ENCODE measurements around the gene SLC8A2.
"Not testable (repeated sequence)": the region's sequence is repeated elsewhere in the genome, so short reads cannot be mapped to it uniquely, and the experiment has no call there.

SLC8A2 gene

GRCh38 chr19:47487551-47488515 lies 16.1 kb upstream of the SLC8A2 start:
- DNase-seq (ENCODE audit: low read depth in 2 of 2): no peak

- no peak for DNase-seq (ENCODE audit: low read depth in 2 of 2)
Measured at GRCh38 chr19:47486900-47487299, 15.2 kb upstream of the SLC8A2 start.

GRCh38 chr19:47486220-47486619 lies 14.5 kb upstream of the SLC8A2 start:
- DNase-seq (ENCODE audit: low read depth in 2 of 2): not testable (repeated sequence)

GRCh38 chr19:47485210-47485609 lies 13.5 kb upstream of the SLC8A2 start:
- DNase-seq (ENCODE audit: low read depth in 2 of 2): no peak

GRCh38 chr19:47483800-47484690 lies 12.4 kb upstream of the SLC8A2 start, which contains the start of gene KPTN:
KPTN (minus strand) TSS chr19:47484219; CDS start chr19:47484160, 59 bp downstream.
- DNase-seq (ENCODE audit: low read depth in 2 of 2): peak; percentile 75 to 80

GRCh38 chr19:47483200-47483599 lies 11.5 kb upstream of the SLC8A2 start:
- no peak for DNase-seq (ENCODE audit: low read depth in 2 of 2)

GRCh38 chr19:47481460-47482052 lies 9.9 kb upstream of the SLC8A2 start:
- DNase-seq (ENCODE audit: low read depth in 2 of 2): no peak

- DNase-seq (ENCODE audit: low read depth in 2 of 2): no peak
Measured at GRCh38 chr19:47480658-47481057, 9.0 kb upstream of the SLC8A2 start.

- no peak for DNase-seq (ENCODE audit: low read depth in 2 of 2)
Measured at GRCh38 chr19:47479701-47480503, 8.2 kb upstream of the SLC8A2 start.

- DNase-seq (ENCODE audit: low read depth in 2 of 2): no peak
Measured at GRCh38 chr19:47476438-47476972, 4.8 kb upstream of the SLC8A2 start.

- no peak for DNase-seq (ENCODE audit: low read depth in 2 of 2)
Measured at GRCh38 chr19:47475465-47475864, 3.8 kb upstream of the SLC8A2 start.

GRCh38 chr19:47473336-47473735 lies 1.6 kb upstream of the SLC8A2 start:
- no peak for DNase-seq (ENCODE audit: low read depth in 2 of 2)

GRCh38 chr19:47471381-47471732 lies 336 bp downstream of the SLC8A2 start:
- no peak for DNase-seq (ENCODE audit: low read depth in 2 of 2)

GRCh38 chr19:47470447-47471195 lies 1.1 kb downstream of the SLC8A2 start:
- DNase-seq (ENCODE audit: low read depth in 2 of 2): no peak

GRCh38 chr19:47469719-47470118 lies 2.0 kb downstream of the SLC8A2 start:
- no peak for DNase-seq (ENCODE audit: low read depth in 2 of 2)

GRCh38 chr19:47469363-47469700 lies 2.4 kb downstream of the SLC8A2 start:
- no peak for DNase-seq (ENCODE audit: low read depth in 2 of 2)

GRCh38 chr19:47467914-47468313 lies 3.8 kb downstream of the SLC8A2 start:
- no peak for DNase-seq (ENCODE audit: low read depth in 2 of 2)

- no peak for DNase-seq (ENCODE audit: low read depth in 2 of 2)
Measured at GRCh38 chr19:47465957-47466356, 5.7 kb downstream of the SLC8A2 start.

- no peak for DNase-seq (ENCODE audit: low read depth in 2 of 2)
Measured at GRCh38 chr19:47464675-47465419, 6.8 kb downstream of the SLC8A2 start.

- DNase-seq (ENCODE audit: low read depth in 2 of 2): no peak
Measured at GRCh38 chr19:47461876-47462275, 9.8 kb downstream of the SLC8A2 start.

All from activated CD8-positive, alpha-beta memory T cell treated with anti-CD3 and anti-CD28 coated beads for 4 hours (primary cell).